ENCODE data around the gene MYLK2. TPM values are rescaled to one million over a fixed set of nuclear protein-coding genes. Genes with fewer than 3 reads are reported as not detected.

MYLK2 gene
- total RNA-seq, 1 experiment from 2014 or later: 1.5 TPM

GRCh38 chr20:31856516-31856915 is 37.4 kb downstream of the MYLK2 start:
- CTCF ChIA-PET: interaction anchor here (1.7 to 2.8 kb wide), 2 partner anchors 95 to 236 kb away, joined by 3 to 14 read pairs; partner anchors contain the start of gene PDRG1
- Mint-ChIP-seq H3K27ac (ENCODE audit: unreplicated experiment) (no peak overlapping the region), H3K4me3 (ENCODE audit: low read depth, unreplicated experiment) (no peak overlapping the region), H3K36me3 (ENCODE audit: insufficient read depth, unreplicated experiment) (peaks cover 2% of the 10 kb centered on the region), H3K9me3 (ENCODE audit: low read depth, unreplicated experiment) (no peaks in the 10 kb centered on the region), H3K4me1 (ENCODE audit: low read depth, unreplicated experiment) (peaks cover 9% of the 10 kb centered on the region), H3K27me3 (ENCODE audit: unreplicated experiment) (peaks cover 5% of the 10 kb centered on the region)
- no TSS peak for BruUV-seq (replicated peaks)
- intact Hi-C loops (cut with micrococcal nuclease; ENCODE audit: unreplicated experiment): no loop called here
- DNase-seq: no peak
- no peak for TF ChIP-seq CTCF (IDR thresholded peaks at IDR 0.05; ENCODE audit: unreplicated experiment)

GRCh38 chr20:31857861-31858759 is 39.0 kb downstream of the MYLK2 start:
- BruUV-seq (replicated peaks): no TSS peak
- no peak for TF ChIP-seq CTCF (IDR thresholded peaks at IDR 0.05; ENCODE audit: unreplicated experiment)
- intact Hi-C loops (cut with micrococcal nuclease; ENCODE audit: unreplicated experiment): no loop called here
- CTCF ChIA-PET: interaction anchor here (0.7 kb wide), 1 partner anchor 1038 kb away, joined by 3 read pairs; no protein-coding TSS in a partner anchor
- H3K4me1 Mint-ChIP-seq (ENCODE audit: low read depth, unreplicated experiment): peaks cover 16% of the 10 kb centered on the region
- H3K4me3 Mint-ChIP-seq (ENCODE audit: low read depth, unreplicated experiment): no peak overlapping the region
- no peaks in the 10 kb centered on the region for H3K27me3 Mint-ChIP-seq (ENCODE audit: unreplicated experiment)
- no peak overlapping the region for H3K27ac Mint-ChIP-seq (ENCODE audit: unreplicated experiment)
- no peak for DNase-seq
- H3K36me3 Mint-ChIP-seq (ENCODE audit: insufficient read depth, unreplicated experiment): peaks cover 8% of the 10 kb centered on the region
- H3K9me3 Mint-ChIP-seq (ENCODE audit: low read depth, unreplicated experiment): no peaks in the 10 kb centered on the region

GRCh38 chr20:31858760-31859083 is 39.6 kb downstream of the MYLK2 start:
- no peaks in the 10 kb centered on the region for H3K27me3 Mint-ChIP-seq (ENCODE audit: unreplicated experiment)
- CTCF ChIA-PET: interaction anchor here (0.7 kb wide), 1 partner anchor 227 kb away, joined by 6 read pairs; no protein-coding TSS in a partner anchor
- peaks cover 8% of the 10 kb centered on the region for H3K36me3 Mint-ChIP-seq (ENCODE audit: insufficient read depth, unreplicated experiment)
- no peak overlapping the region for H3K27ac Mint-ChIP-seq (ENCODE audit: unreplicated experiment)
- no peaks in the 10 kb centered on the region for H3K9me3 Mint-ChIP-seq (ENCODE audit: low read depth, unreplicated experiment)
- BruUV-seq (replicated peaks): no TSS peak
- no peak overlapping the region for H3K4me3 Mint-ChIP-seq (ENCODE audit: low read depth, unreplicated experiment)
- no peak for TF ChIP-seq CTCF (IDR thresholded peaks at IDR 0.05; ENCODE audit: unreplicated experiment)
- DNase-seq: no peak
- H3K4me1 Mint-ChIP-seq (ENCODE audit: low read depth, unreplicated experiment): peaks cover 16% of the 10 kb centered on the region
- intact Hi-C loops (cut with micrococcal nuclease; ENCODE audit: unreplicated experiment): no loop called here

GRCh38 chr20:31859266-31859997 is 40.3 kb downstream of the MYLK2 start:
- no peak for TF ChIP-seq CTCF (IDR thresholded peaks at IDR 0.05; ENCODE audit: unreplicated experiment)
- Mint-ChIP-seq H3K27me3 (ENCODE audit: unreplicated experiment) (no peaks in the 10 kb centered on the region), H3K9me3 (ENCODE audit: low read depth, unreplicated experiment) (no peaks in the 10 kb centered on the region), H3K36me3 (ENCODE audit: insufficient read depth, unreplicated experiment) (peaks cover 8% of the 10 kb centered on the region), H3K4me1 (ENCODE audit: low read depth, unreplicated experiment) (peaks cover 16% of the 10 kb centered on the region), H3K4me3 (ENCODE audit: low read depth, unreplicated experiment) (no peak overlapping the region), H3K27ac (ENCODE audit: unreplicated experiment) (no peak overlapping the region)
- no TSS peak for BruUV-seq (replicated peaks)
- intact Hi-C loops (cut with micrococcal nuclease; ENCODE audit: unreplicated experiment): no loop called here
- DNase-seq: no peak
- CTCF ChIA-PET: interaction anchor here (0.7 to 1.2 kb wide), 2 partner anchors 93 to 226 kb away, joined by 3 to 6 read pairs; partner anchors contain the start of gene PDRG1
